Ascending aorta (tissue), 2 donors: ENCODE results near the gene PRPSAP2. TPM values are rescaled to one million over a fixed set of nuclear protein-coding genes. Genes with fewer than 3 reads are reported as not detected.

Experiments
- DNase-seq, 2 donors: peaks; one replicate each; pipeline ENCODE4 v3.0.0-alpha.2; 2019; ENCODE audit warnings: low spot score in 2 of 2
- H3K27ac ChIP-seq, 2 donors: fragments of 200-600 bp; sonication (generic); one replicate each; pipeline ENCODE4 v1.5.1; 2016 to 2017; ENCODE audit warnings: mild to moderate bottlenecking in 1 of 2
- H3K27me3 ChIP-seq: fragments of 200-600 bp; sonication (generic); one replicate; pipeline ENCODE4 v1.5.1; 2017
- H3K36me3 ChIP-seq, 2 donors: fragments of 200-600 bp; sonication (generic); one replicate each; pipeline ENCODE4 v1.5.1; 2016
- H3K4me1 ChIP-seq, 2 donors: fragments of 200-600 bp; sonication (generic); one replicate each; pipeline ENCODE4 v1.5.1; 2016 to 2017; ENCODE audit warnings: mild to moderate bottlenecking in 1 of 2
- H3K4me3 ChIP-seq, 2 donors: fragments of 200-600 bp; sonication (generic); one replicate each; pipeline ENCODE4 v1.5.1; 2016 to 2017; ENCODE audit warnings: mild to moderate bottlenecking in 1 of 2
- H3K9me3 ChIP-seq, 2 donors: fragments of 200-600 bp; sonication (generic); one replicate each; pipeline ENCODE4 v1.5.1; 2016
- CTCF ChIP-seq, 3 experiments: fragments of 200-600 bp in 2 of 3; fragments of 450-650 bp in 1 of 3; sonication (generic) in 2 of 3; IDR thresholded peaks; one replicate each; pipeline ENCODE4 v1.5.1; 2016 to 2019; ENCODE audit warnings: antibody characterized with exemption in 3 of 3, mild to moderate bottlenecking in 1 of 3, moderate library complexity in 1 of 3
- intact Hi-C: fragments of 100-400 bp; cut with DNase I; formaldehyde crosslinking; loops from one replicate; pipeline ENCODE4 v1.15.1; 2023
- total RNA-seq: library from RNA; depleted of rRNA; stranded (reverse); fragments of >200 nt; gene quantifications from one replicate; pipeline ENCODE4 v1.1.0, GENCODE V29; 2016

PRPSAP2 gene
- total RNA-seq, 1 donor from 2014 or later, result 3.4 TPM

GRCh38 chr17:18957831-18958230 lies 99.9 kb downstream of the PRPSAP2 start:
- intact Hi-C loops, result no loop called here

GRCh38 chr17:18958611-18959010 lies 100.7 kb downstream of the PRPSAP2 start:
- intact Hi-C loops, result no loop called here
- H3K4me3 ChIP-seq, result no peak overlapping the region
- H3K4me1 ChIP-seq, result no peaks in the 10 kb centered on the region
- no peaks in the 10 kb centered on the region for H3K27me3 ChIP-seq
- H3K27ac ChIP-seq, result no peak overlapping the region
- TF ChIP-seq CTCF (IDR thresholded peaks at IDR 0.05), result no peak
- H3K9me3 ChIP-seq, result no peaks in the 10 kb centered on the region
- no peaks in the 10 kb centered on the region for H3K36me3 ChIP-seq
- DNase-seq, result no peak

More at GRCh38 chr17:18957831-18958230, 99.9 kb downstream of the PRPSAP2 start:
- no peak overlapping the region for H3K27ac ChIP-seq
- H3K36me3 ChIP-seq, result no peaks in the 10 kb centered on the region
- H3K27me3 ChIP-seq, result no peaks in the 10 kb centered on the region
- TF ChIP-seq CTCF (IDR thresholded peaks at IDR 0.05), result no peak
- H3K9me3 ChIP-seq, result no peaks in the 10 kb centered on the region
- no peak for DNase-seq
- H3K4me1 ChIP-seq, result no peaks in the 10 kb centered on the region
- no peak overlapping the region for H3K4me3 ChIP-seq

- TF ChIP-seq CTCF (IDR thresholded peaks at IDR 0.05), result no peak
- DNase-seq, result no peak
- H3K36me3 ChIP-seq, result no peaks in the 10 kb centered on the region
- no peaks in the 10 kb centered on the region for H3K27me3 ChIP-seq
- intact Hi-C loops, result no loop called here
- H3K9me3 ChIP-seq, result no peaks in the 10 kb centered on the region
- H3K4me1 ChIP-seq, result no peaks in the 10 kb centered on the region
- no peak overlapping the region for H3K27ac ChIP-seq
- H3K4me3 ChIP-seq, result no peak overlapping the region
These were observed 101.3 kb downstream of the PRPSAP2 start for GRCh38 chr17:18959071-18959844.

GRCh38 chr17:18959845-18960240 lies 101.9 kb downstream of the PRPSAP2 start:
- intact Hi-C loops, result loop anchor here (5.0 kb wide), 1 partner anchor 47 kb away; no protein-coding TSS in a partner anchor
- TF ChIP-seq CTCF (IDR thresholded peaks at IDR 0.05), result no peak
- no peak overlapping the region for H3K27ac ChIP-seq
- DNase-seq, result no peak
- no peaks in the 10 kb centered on the region for H3K27me3 ChIP-seq
- H3K36me3 ChIP-seq, result no peaks in the 10 kb centered on the region
- no peaks in the 10 kb centered on the region for H3K9me3 ChIP-seq
- no peak overlapping the region for H3K4me3 ChIP-seq
- no peaks in the 10 kb centered on the region for H3K4me1 ChIP-seq

GRCh38 chr17:18960241-18960665 lies 102.3 kb downstream of the PRPSAP2 start:
- no peaks in the 10 kb centered on the region for H3K27me3 ChIP-seq
- H3K36me3 ChIP-seq, result no peaks in the 10 kb centered on the region
- no peak for TF ChIP-seq CTCF (IDR thresholded peaks at IDR 0.05)
- no peak overlapping the region for H3K4me3 ChIP-seq
- H3K4me1 ChIP-seq, result no peaks in the 10 kb centered on the region
- no peak overlapping the region for H3K27ac ChIP-seq
- intact Hi-C loops, result loop anchor here (5.0 kb wide), 1 partner anchor 47 kb away; no protein-coding TSS in a partner anchor
- DNase-seq, result no peak
- no peaks in the 10 kb centered on the region for H3K9me3 ChIP-seq
